Tibial artery (tissue), 4 donors: ENCODE results near the gene RND3.

Experiments used
- DNase-seq, 2 donors: peaks; one replicate each; pipeline ENCODE4 v3.0.0-alpha.2; 2019
- H3K27ac ChIP-seq, 2 donors: fragments of 200-600 bp; sonication (generic) in 1 of 2; 1 replicate in 1 of 2; 2 replicates in 1 of 2; pipeline ENCODE4 v1.5.1; 2018 to 2019; ENCODE audit warnings: mild to moderate bottlenecking in 1 of 2
- H3K27me3 ChIP-seq, 2 donors: fragments of 200-600 bp; sonication (generic) in 1 of 2; one replicate each; pipeline versions ENCODE4 v1.5.1 to v1.6.0; 2016 to 2019
- H3K36me3 ChIP-seq, 3 donors: fragments of 200-600 bp; sonication (generic) in 2 of 3; one replicate each; pipeline ENCODE4 v1.5.1; 2016 to 2019; ENCODE audit warnings: mild to moderate bottlenecking in 2 of 3
- H3K4me1 ChIP-seq, 4 donors: fragments of 200-600 bp; sonication (generic) in 2 of 4; 1 replicate in 3 of 4; 2 replicates in 1 of 4; pipeline ENCODE4 v1.5.1; 2016 to 2019
- H3K4me3 ChIP-seq, 2 donors: fragments of 200-600 bp; sonication (generic) in 1 of 2; 1 replicate in 1 of 2; 2 replicates in 1 of 2; pipeline ENCODE4 v1.5.1; 2018 to 2019; ENCODE audit warnings: mild to moderate bottlenecking in 2 of 2
- H3K9me3 ChIP-seq, 3 donors: fragments of 200-600 bp; sonication (generic) in 1 of 3; one replicate each; pipeline ENCODE4 v1.5.1; 2016 to 2019
- intact Hi-C: fragments of 100-400 bp; cut with DNase I; formaldehyde crosslinking; loops from one replicate; pipeline ENCODE4 v1.15.0; 2023; ENCODE audit warnings: low total_unique reads
- TF ChIP-seq, protein P1 (sequence below), 2 experiments: fragments of 200-600 bp in 1 of 2; fragments of 450-650 bp in 1 of 2; IDR thresholded peaks; one replicate each; pipeline ENCODE4 v1.5.1; 2017 to 2019; ENCODE audit warnings: antibody characterized with exemption in 2 of 2, mild to moderate bottlenecking in 1 of 2, moderate library complexity in 1 of 2

RND3 gene

DNA sequence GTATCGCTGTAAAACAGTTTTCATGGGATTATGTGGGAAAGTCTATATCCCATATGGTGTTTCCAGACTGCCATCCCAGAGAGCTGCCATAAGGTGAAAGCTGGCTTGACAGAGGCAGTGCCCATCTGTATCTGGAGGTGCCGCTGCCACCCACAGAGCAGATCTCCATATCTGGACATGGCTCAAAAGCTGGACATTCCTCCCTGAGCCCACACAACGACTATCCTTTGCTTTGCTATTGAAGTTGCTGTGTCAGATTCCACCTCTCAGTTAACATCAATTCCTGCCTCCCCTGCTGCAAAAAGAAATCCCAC, 55.2 kb downstream of the RND3 start:
- Histone ChIP-seq H3K27ac (no peak overlapping the region), H3K27me3 (no peaks in the 10 kb centered on the region), H3K9me3 (no peaks in the 10 kb centered on the region), H3K4me3 (no peak overlapping the region), H3K36me3 (no peaks in the 10 kb centered on the region), H3K4me1 (no peaks in the 10 kb centered on the region)
- DNase-seq: no peak
- TF ChIP-seq, protein P1, sequence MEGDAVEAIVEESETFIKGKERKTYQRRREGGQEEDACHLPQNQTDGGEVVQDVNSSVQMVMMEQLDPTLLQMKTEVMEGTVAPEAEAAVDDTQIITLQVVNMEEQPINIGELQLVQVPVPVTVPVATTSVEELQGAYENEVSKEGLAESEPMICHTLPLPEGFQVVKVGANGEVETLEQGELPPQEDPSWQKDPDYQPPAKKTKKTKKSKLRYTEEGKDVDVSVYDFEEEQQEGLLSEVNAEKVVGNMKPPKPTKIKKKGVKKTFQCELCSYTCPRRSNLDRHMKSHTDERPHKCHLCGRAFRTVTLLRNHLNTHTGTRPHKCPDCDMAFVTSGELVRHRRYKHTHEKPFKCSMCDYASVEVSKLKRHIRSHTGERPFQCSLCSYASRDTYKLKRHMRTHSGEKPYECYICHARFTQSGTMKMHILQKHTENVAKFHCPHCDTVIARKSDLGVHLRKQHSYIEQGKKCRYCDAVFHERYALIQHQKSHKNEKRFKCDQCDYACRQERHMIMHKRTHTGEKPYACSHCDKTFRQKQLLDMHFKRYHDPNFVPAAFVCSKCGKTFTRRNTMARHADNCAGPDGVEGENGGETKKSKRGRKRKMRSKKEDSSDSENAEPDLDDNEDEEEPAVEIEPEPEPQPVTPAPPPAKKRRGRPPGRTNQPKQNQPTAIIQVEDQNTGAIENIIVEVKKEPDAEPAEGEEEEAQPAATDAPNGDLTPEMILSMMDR (IDR thresholded peaks at IDR 0.05): no peak
- intact Hi-C loops: no loop called here

DNA sequence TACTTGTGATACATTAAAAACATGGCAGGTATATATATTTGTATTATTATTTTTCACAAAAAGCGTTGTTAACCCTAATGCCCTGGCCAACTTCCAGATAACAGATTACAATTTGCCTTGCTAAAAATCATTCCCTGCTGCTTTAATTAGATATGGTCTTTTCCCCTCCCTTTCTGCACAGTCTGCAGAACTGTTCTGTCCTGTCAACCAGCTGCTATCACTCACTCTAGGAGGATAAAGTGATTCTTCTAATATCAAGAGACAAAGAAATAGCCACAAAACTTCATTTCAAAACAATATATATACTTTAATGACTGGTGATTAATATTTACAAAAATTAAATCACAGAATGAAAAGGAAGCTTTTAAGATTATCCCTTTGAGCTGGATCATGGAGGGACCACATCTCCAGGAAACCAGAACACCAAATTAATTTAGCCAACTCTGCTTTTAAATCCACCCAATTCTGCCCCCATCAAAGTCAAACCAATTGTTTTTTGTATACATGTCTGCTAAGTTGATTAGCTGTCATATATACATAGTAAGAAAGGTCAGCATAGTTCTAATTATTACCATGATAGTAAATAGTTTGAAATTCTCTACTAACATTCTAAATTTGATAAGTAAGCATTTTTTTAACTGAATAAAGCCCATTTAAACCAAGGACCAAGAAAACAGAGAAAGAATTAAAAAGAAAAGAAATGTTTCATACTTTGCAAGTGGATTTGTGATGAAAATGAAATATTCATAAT, 55.7 kb downstream of the RND3 start:
- Histone ChIP-seq H3K9me3 (no peaks in the 10 kb centered on the region), H3K4me3 (no peak overlapping the region), H3K36me3 (no peaks in the 10 kb centered on the region), H3K27me3 (no peaks in the 10 kb centered on the region), H3K4me1 (no peaks in the 10 kb centered on the region), H3K27ac (no peak overlapping the region)
- no peak for DNase-seq
- intact Hi-C loops: no loop called here
- TF ChIP-seq, protein P1 (IDR thresholded peaks at IDR 0.05): no peak

DNA sequence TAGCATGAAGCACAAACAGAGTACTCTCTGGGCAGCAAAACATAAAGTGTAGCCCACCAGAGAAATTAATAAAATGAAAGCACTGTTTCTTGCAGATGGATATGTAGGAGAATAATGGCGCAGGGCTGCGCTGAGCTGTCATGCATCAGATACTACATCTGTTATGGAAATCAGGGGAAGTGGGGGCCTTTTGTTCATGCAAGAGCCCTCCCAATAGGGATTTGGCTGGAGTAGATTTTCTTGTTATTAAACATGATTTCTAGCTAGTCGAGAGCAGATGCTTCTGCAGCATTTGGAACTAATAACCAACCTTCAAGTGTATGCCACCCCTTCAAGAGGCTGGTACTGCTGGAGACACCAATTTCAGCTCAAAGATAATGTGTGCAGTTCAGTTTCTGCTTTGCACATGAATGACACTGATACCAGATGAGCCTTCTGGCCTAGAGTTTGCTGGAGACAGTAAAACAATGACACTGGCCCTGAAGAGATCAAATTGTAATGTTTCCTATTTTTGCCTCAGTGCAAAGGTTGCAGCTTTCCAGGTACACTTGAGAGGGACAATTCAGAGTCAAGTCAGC, 58.0 kb downstream of the RND3 start:
- Histone ChIP-seq H3K4me1 (no peaks in the 10 kb centered on the region), H3K4me3 (no peak overlapping the region), H3K36me3 (no peaks in the 10 kb centered on the region), H3K27ac (no peak overlapping the region), H3K27me3 (no peaks in the 10 kb centered on the region), H3K9me3 (no peaks in the 10 kb centered on the region)
- TF ChIP-seq, protein P1 (IDR thresholded peaks at IDR 0.05): no peak
- DNase-seq: no peak
- intact Hi-C loops: no loop called here

DNA sequence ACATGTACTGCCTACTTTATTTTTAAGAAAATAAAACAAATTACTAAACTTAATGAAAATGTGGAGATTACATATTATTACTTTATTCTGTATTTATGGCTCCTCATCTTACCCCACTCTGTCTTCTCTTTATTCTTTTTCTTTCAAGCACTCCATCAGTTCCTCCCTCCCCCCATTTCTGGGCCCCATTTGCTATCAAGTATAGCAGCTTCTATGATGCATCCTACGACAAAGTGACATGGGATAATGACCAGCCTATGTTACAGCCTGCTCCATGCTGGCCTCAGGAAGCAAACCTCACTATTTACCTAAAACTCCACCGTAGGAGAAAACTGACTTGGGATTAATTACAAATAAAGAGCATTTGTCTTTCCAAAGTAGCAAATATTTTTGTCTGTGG, 58.8 kb downstream of the RND3 start:
- H3K4me3 ChIP-seq: no peak overlapping the region
- no peaks in the 10 kb centered on the region for H3K27me3 ChIP-seq
- H3K4me1 ChIP-seq: no peaks in the 10 kb centered on the region
- DNase-seq: no peak
- intact Hi-C loops: no loop called here
- H3K27ac ChIP-seq: no peak overlapping the region
- H3K9me3 ChIP-seq: no peaks in the 10 kb centered on the region
- no peaks in the 10 kb centered on the region for H3K36me3 ChIP-seq
- TF ChIP-seq, protein P1 (IDR thresholded peaks at IDR 0.05): no peak

DNA sequence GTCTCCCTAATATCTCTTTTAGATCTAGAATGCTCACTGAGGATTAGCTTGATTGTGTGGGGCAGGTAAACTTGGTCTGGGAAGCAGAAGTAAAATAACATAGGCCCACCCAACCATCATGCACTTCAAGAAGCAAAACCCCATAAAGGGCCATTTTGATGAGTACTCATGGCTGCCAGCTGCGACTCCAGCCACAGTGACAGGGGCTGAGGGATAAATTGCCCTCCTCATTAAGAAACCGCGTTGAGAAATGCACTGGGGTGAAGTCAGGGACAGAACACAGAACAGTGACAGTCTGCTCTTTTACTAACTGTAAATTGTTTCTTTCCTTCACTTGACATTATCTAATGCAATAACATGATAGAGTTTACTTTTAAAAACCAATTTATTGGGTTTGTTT, 60.2 kb downstream of the RND3 start:
- Histone ChIP-seq H3K27me3 (no peaks in the 10 kb centered on the region), H3K27ac (no peak overlapping the region), H3K9me3 (no peaks in the 10 kb centered on the region), H3K36me3 (no peaks in the 10 kb centered on the region), H3K4me1 (no peaks in the 10 kb centered on the region), H3K4me3 (no peak overlapping the region)
- TF ChIP-seq, protein P1 (IDR thresholded peaks at IDR 0.05): no peak
- intact Hi-C loops: no loop called here
- no peak for DNase-seq
